Trophoblast cell (in vitro differentiated cells and primary cell): ENCODE measurements around the gene DSCAM.

Experiments used
- DNase-seq, 2 donors: peaks; one replicate each; pipeline ENCODE4 v3.0.0-alpha.2; 2016
- H2AFZ ChIP-seq: 2 replicates; pipeline ENCODE4 v1.6.1; 2013; ENCODE audit warnings: low read length, moderate library complexity, mild to moderate bottlenecking; ENCODE audit not compliant: insufficient read depth, poor library complexity
- H2AK5ac ChIP-seq: 2 replicates; pipeline ENCODE4 v1.6.1; 2013; ENCODE audit warnings: mild to moderate bottlenecking, low read length
- H2BK120ac ChIP-seq: 2 replicates; pipeline ENCODE4 v1.6.1; 2013; ENCODE audit warnings: low read length, mild to moderate bottlenecking, moderate library complexity; ENCODE audit not compliant: insufficient read depth, poor library complexity
- H2BK12ac ChIP-seq: 2 replicates; pipeline ENCODE4 v1.6.1; 2013; ENCODE audit warnings: mild to moderate bottlenecking, low read length, moderate library complexity
- H2BK5ac ChIP-seq: 2 replicates; pipeline ENCODE4 v1.6.1; 2013; ENCODE audit warnings: low read length, low read depth, moderate library complexity, mild to moderate bottlenecking; ENCODE audit not compliant: poor library complexity
- H3K14ac ChIP-seq: 2 replicates; pipeline ENCODE4 v1.6.1; 2013; ENCODE audit warnings: mild to moderate bottlenecking, low read length
- H3K18ac ChIP-seq: 2 replicates; pipeline ENCODE4 v1.6.1; 2013; ENCODE audit warnings: mild to moderate bottlenecking, low read length
- H3K23ac ChIP-seq: 2 replicates; pipeline ENCODE4 v1.6.1; 2013; ENCODE audit warnings: low read length
- H3K27ac ChIP-seq: 2 replicates; pipeline ENCODE4 v1.5.1; 2013; ENCODE audit warnings: low read depth, mild to moderate bottlenecking, inconsistent platforms, low read length, moderate library complexity
- H3K27me3 ChIP-seq: 2 replicates; pipeline ENCODE4 v1.6.1; 2013; ENCODE audit warnings: inconsistent platforms, mild to moderate bottlenecking, low read length, moderate library complexity; ENCODE audit not compliant: insufficient read depth
- H3K36me3 ChIP-seq, 2 experiments: 1 replicate in 1 of 2; 2 replicates in 1 of 2; pipeline ENCODE4 v1.6.1; 2013; ENCODE audit warnings: low read length in 2 of 2, mild to moderate bottlenecking in 2 of 2, moderate library complexity in 1 of 2; ENCODE audit not compliant: insufficient read depth in 2 of 2, control insufficient read depth in 1 of 2
- H3K4ac ChIP-seq: 2 replicates; pipeline ENCODE4 v1.6.1; 2013; ENCODE audit warnings: low read depth, mild to moderate bottlenecking, low read length, moderate library complexity
- H3K4me1 ChIP-seq, 2 experiments: 1 replicate in 1 of 2; 2 replicates in 1 of 2; pipeline ENCODE4 v1.6.1; 2013; ENCODE audit warnings: low read length in 2 of 2, mild to moderate bottlenecking in 2 of 2, moderate library complexity in 1 of 2; ENCODE audit not compliant: insufficient read depth in 2 of 2, control insufficient read depth in 1 of 2
- H3K4me2 ChIP-seq: 2 replicates; pipeline ENCODE4 v1.6.1; 2013; ENCODE audit warnings: inconsistent platforms, mild to moderate bottlenecking, low read length, moderate library complexity
- H3K4me3 ChIP-seq: 2 replicates; pipeline ENCODE4 v1.5.1; 2013; ENCODE audit warnings: mild to moderate bottlenecking, low read depth, low read length, inconsistent platforms
- H3K79me1 ChIP-seq: one replicate; pipeline ENCODE4 v1.6.1; 2013; ENCODE audit warnings: low read length
- H3K79me2 ChIP-seq: 2 replicates; pipeline ENCODE4 v1.6.1; 2013; ENCODE audit warnings: low read length, mild to moderate bottlenecking; ENCODE audit not compliant: control insufficient read depth, insufficient read depth, poor library complexity
- H3K9ac ChIP-seq: 2 replicates; pipeline ENCODE4 v1.6.1; 2013; ENCODE audit warnings: mild to moderate bottlenecking, low read length
- H3K9me3 ChIP-seq: 2 replicates; pipeline ENCODE4 v1.6.1; 2013; ENCODE audit warnings: low read depth, mild to moderate bottlenecking, control low read depth, inconsistent platforms, low read length; ENCODE audit not compliant: insufficient read depth
- H4K12ac ChIP-seq: 2 replicates; pipeline ENCODE4 v1.6.1; 2013; ENCODE audit warnings: low read depth, mild to moderate bottlenecking, low read length, moderate library complexity
- H4K8ac ChIP-seq: 2 replicates; pipeline ENCODE4 v1.6.1; 2013; ENCODE audit warnings: low read depth, mild to moderate bottlenecking, low read length, moderate library complexity
- H4K91ac ChIP-seq: one replicate; pipeline ENCODE4 v1.6.1; 2013; ENCODE audit warnings: low read depth, mild to moderate bottlenecking, low read length, moderate library complexity
- WGBS: extraction: QIAGEN DNeasy Blood & Tissue Kit; methylation state at CpG from one replicate; pipeline ENCODE4 v1.1.7; 2013; ENCODE audit warnings: missing lambda C conversion rate; ENCODE audit not compliant: insufficient read length, insufficient coverage; ENCODE audit errors: extremely low coverage; 5-methylcytosine and 5-hydroxymethylcytosine counted together

DSCAM gene

GRCh38 chr21:40313260-40313659 lies 533.7 kb downstream of the DSCAM start:
- Histone ChIP-seq H4K12ac (no peak overlapping the region), H2AFZ (no peak overlapping the region), H3K36me3 (no peaks in the 10 kb centered on the region), H3K27ac (no peak overlapping the region), H2BK120ac (no peak overlapping the region), H3K4me3 (no peak overlapping the region), H3K4me1 (no peaks in the 10 kb centered on the region), H3K9me3 (no peaks in the 10 kb centered on the region), H2BK5ac (no peak overlapping the region), H4K91ac (no peak overlapping the region), H4K8ac (no peak overlapping the region), H3K79me2 (no peaks in the 10 kb centered on the region), H3K9ac (no peak overlapping the region), H2BK12ac (no peak overlapping the region), H3K18ac (no peak overlapping the region), H2AK5ac (no peak overlapping the region), H3K27me3 (no peaks in the 10 kb centered on the region), H3K79me1 (no peaks in the 10 kb centered on the region), H3K14ac (no peak overlapping the region), H3K23ac (no peak overlapping the region), H3K4me2 (no peak overlapping the region), H3K4ac (no peak overlapping the region)
- no peak for DNase-seq
- WGBS, result no CpG with 5 or more reads among the region's 4 CpGs

GRCh38 chr21:40300300-40300699 lies 546.7 kb downstream of the DSCAM start:
- Histone ChIP-seq H2AK5ac (no peak overlapping the region), H3K79me1 (no peaks in the 10 kb centered on the region), H2BK120ac (no peak overlapping the region), H2AFZ (no peak overlapping the region), H3K18ac (no peak overlapping the region), H3K9ac (no peak overlapping the region), H4K91ac (no peak overlapping the region), H3K9me3 (no peaks in the 10 kb centered on the region), H3K79me2 (no peaks in the 10 kb centered on the region), H2BK12ac (no peak overlapping the region), H3K27me3 (no peaks in the 10 kb centered on the region), H3K36me3 (no peaks in the 10 kb centered on the region), H4K8ac (no peak overlapping the region), H3K27ac (no peak overlapping the region), H3K14ac (no peak overlapping the region), H3K23ac (no peak overlapping the region), H3K4me2 (no peak overlapping the region), H3K4me3 (no peak overlapping the region), H4K12ac (no peak overlapping the region), H3K4me1 (no peaks in the 10 kb centered on the region), H3K4ac (no peak overlapping the region), H2BK5ac (no peak overlapping the region)
- DNase-seq, result no peak
- no CpG with 5 or more reads among the region's 3 CpGs for WGBS

- no peak overlapping the region for H2AK5ac ChIP-seq
- no peak overlapping the region for H3K4me2 ChIP-seq
- H3K27me3 ChIP-seq, result no peaks in the 10 kb centered on the region
- no peaks in the 10 kb centered on the region for H3K4me1 ChIP-seq
- H4K91ac ChIP-seq, result no peak overlapping the region
- no peak overlapping the region for H4K8ac ChIP-seq
- H2AFZ ChIP-seq, result no peak overlapping the region
- H3K9me3 ChIP-seq, result no peaks in the 10 kb centered on the region
- no peak overlapping the region for H3K18ac ChIP-seq
- H3K4me3 ChIP-seq, result no peak overlapping the region
- no peaks in the 10 kb centered on the region for H3K79me1 ChIP-seq
- no peak overlapping the region for H3K14ac ChIP-seq
- DNase-seq, result no peak
- H2BK12ac ChIP-seq, result no peak overlapping the region
- no peaks in the 10 kb centered on the region for H3K79me2 ChIP-seq
- H3K23ac ChIP-seq, result no peak overlapping the region
- H3K27ac ChIP-seq, result no peak overlapping the region
- no peak overlapping the region for H2BK120ac ChIP-seq
- H3K4ac ChIP-seq, result no peak overlapping the region
- no peak overlapping the region for H3K9ac ChIP-seq
- no peak overlapping the region for H2BK5ac ChIP-seq
- no peaks in the 10 kb centered on the region for H3K36me3 ChIP-seq
- no peak overlapping the region for H4K12ac ChIP-seq
Observed at GRCh38 chr21:40299451-40299850, 547.5 kb downstream of the DSCAM start.

- Histone ChIP-seq H3K9me3 (no peaks in the 10 kb centered on the region), H2BK12ac (no peak overlapping the region), H4K12ac (no peak overlapping the region), H3K79me2 (no peaks in the 10 kb centered on the region), H3K27me3 (no peaks in the 10 kb centered on the region), H3K18ac (no peak overlapping the region), H3K4me1 (no peaks in the 10 kb centered on the region), H3K23ac (no peak overlapping the region), H3K36me3 (no peaks in the 10 kb centered on the region), H2BK5ac (no peak overlapping the region), H3K9ac (no peak overlapping the region), H2AFZ (no peak overlapping the region), H4K91ac (no peak overlapping the region), H2BK120ac (no peak overlapping the region), H3K4ac (no peak overlapping the region), H3K79me1 (no peaks in the 10 kb centered on the region), H2AK5ac (no peak overlapping the region), H4K8ac (no peak overlapping the region), H3K14ac (no peak overlapping the region), H3K4me3 (no peak overlapping the region), H3K27ac (no peak overlapping the region), H3K4me2 (no peak overlapping the region)
- no peak for DNase-seq
- WGBS, result no CpG with 5 or more reads among the region's 2 CpGs
Observed at GRCh38 chr21:40294345-40294744, 552.6 kb downstream of the DSCAM start.
